ENCODE measurements around the gene HYAL2.

- TF ChIP-seq POLR2A (IDR thresholded peaks at IDR 0.05), result no peak
- TF ChIP-seq CTCF (IDR thresholded peaks at IDR 0.05), result peak; percentile 67 to 79 (median 76)
Measured at GRCh38 chr3:50324351-50325112, 2.0 kb upstream of the HYAL2 start.
